Fibroblast of lung (primary cell): Measurements from ENCODE around the gene ALOX12. TPM values are rescaled to one million over a fixed set of nuclear protein-coding genes. Genes with fewer than 3 reads are reported as not detected.
"Not testable (repeated sequence)": the region's sequence is repeated elsewhere in the genome, so short reads cannot be mapped to it uniquely, and the experiment has no call there.

Source experiments
- DNase-seq, 2 donors: peaks; one replicate each; pipeline versions ENCODE4 v3.0.0 to v3.0.0-alpha.2; 2010; ENCODE audit warnings: low read depth in 2 of 2
- H2AFZ ChIP-seq: 2 replicates; pipeline ENCODE4 v1.5.1; 2012; ENCODE audit warnings: low read length, control low read depth, inconsistent platforms
- H3K27ac ChIP-seq: 2 replicates; pipeline ENCODE4 v1.5.1; 2011; ENCODE audit warnings: low read length, control low read depth; ENCODE audit not compliant: insufficient read depth
- H3K27me3 ChIP-seq: 2 replicates; pipeline ENCODE4 v1.5.1; 2011; ENCODE audit warnings: mild to moderate bottlenecking, low read length; ENCODE audit not compliant: control insufficient read depth, insufficient read depth
- H3K36me3 ChIP-seq: 2 replicates; pipeline ENCODE4 v1.5.1; 2011; ENCODE audit warnings: low read length; ENCODE audit not compliant: control insufficient read depth, insufficient read depth
- H3K4me1 ChIP-seq: 2 replicates; pipeline ENCODE4 v1.5.1; 2011; ENCODE audit warnings: low read length; ENCODE audit not compliant: control insufficient read depth, insufficient read depth; ENCODE audit errors: extremely low read depth
- H3K4me2 ChIP-seq: 2 replicates; pipeline ENCODE4 v1.5.1; 2011; ENCODE audit warnings: low read length, control low read depth; ENCODE audit not compliant: insufficient read depth; ENCODE audit errors: extremely low read depth
- H3K4me3 ChIP-seq, 4 experiments: fragments of 200-600 bp in 1 of 4; sonication (generic) in 1 of 4; replicated peaks in 1 of 4; 2 replicates each; pipeline ENCODE4 v1.5.1; 2011 to 2016; ENCODE audit warnings: low read length in 4 of 4, low read depth in 3 of 4, mild to moderate bottlenecking in 3 of 4, control low read depth in 2 of 4, inconsistent platforms in 1 of 4, mixed read lengths in 1 of 4; ENCODE audit not compliant: insufficient read depth in 1 of 4; ENCODE audit errors: control extremely low read depth in 1 of 4
- H3K79me2 ChIP-seq: 2 replicates; pipeline ENCODE4 v1.5.1; 2012; ENCODE audit warnings: mild to moderate bottlenecking, low read length, inconsistent platforms; ENCODE audit not compliant: control insufficient read depth, insufficient read depth
- H3K9ac ChIP-seq: 2 replicates; pipeline ENCODE4 v1.5.1; 2011; ENCODE audit warnings: mild to moderate bottlenecking, low read length, control low read depth; ENCODE audit not compliant: insufficient read depth
- H3K9me3 ChIP-seq: 2 replicates; pipeline ENCODE4 v1.5.1; 2012; ENCODE audit warnings: low read depth, low read length; ENCODE audit not compliant: control insufficient read depth, insufficient read depth
- H4K20me1 ChIP-seq: 2 replicates; pipeline ENCODE4 v1.5.1; 2011; ENCODE audit warnings: low read length; ENCODE audit not compliant: control insufficient read depth, insufficient read depth; ENCODE audit errors: extremely low read depth
- CTCF ChIP-seq, 2 donors: IDR thresholded peaks in 1 of 2; conservative IDR thresholded peaks in 1 of 2; 1 replicate in 1 of 2; 2 replicates in 1 of 2; pipeline ENCODE4 v1.5.1; 2011 to 2012; ENCODE audit warnings: low read length in 2 of 2, control low read depth in 1 of 2, inconsistent platforms in 1 of 2, low read depth in 1 of 2, mild to moderate bottlenecking in 1 of 2
- EZH2 ChIP-seq: IDR thresholded peaks from 2 replicates; pipeline ENCODE4 v1.5.1; 2012; ENCODE audit warnings: low read length, control low read depth, mild to moderate bottlenecking; ENCODE audit errors: missing control alignments
- polyA plus RNA-seq, 2 donors: library from polyadenylated mRNA; depleted of rRNA in 1 of 2; stranded (reverse) in 1 of 2; unstranded in 1 of 2; fragments of >200 nt; gene quantifications; 2 replicates each; pipeline ENCODE4 v1.2.1, GENCODE V29; 2011 to 2012; ENCODE audit warnings: missing spikeins in 1 of 2
- total RNA-seq: library from RNA; depleted of rRNA; stranded (reverse); fragments of >200 nt; gene quantifications from 2 replicates; pipeline ENCODE4 v1.2.1, GENCODE V29; 2014

ALOX12 gene
- total and polyA plus RNA-seq, 2 donors (not counting 1 experiment from before 2014, with no cell fraction given), result 0.06 to 0.17 TPM

GRCh38 chr17:6948976-6949375 lies 46.9 kb upstream of the ALOX12 start:
- H3K27ac ChIP-seq, result no peak overlapping the region
- no peak overlapping the region for H2AFZ ChIP-seq
- no peak overlapping the region for H3K4me2 ChIP-seq

DNA sequence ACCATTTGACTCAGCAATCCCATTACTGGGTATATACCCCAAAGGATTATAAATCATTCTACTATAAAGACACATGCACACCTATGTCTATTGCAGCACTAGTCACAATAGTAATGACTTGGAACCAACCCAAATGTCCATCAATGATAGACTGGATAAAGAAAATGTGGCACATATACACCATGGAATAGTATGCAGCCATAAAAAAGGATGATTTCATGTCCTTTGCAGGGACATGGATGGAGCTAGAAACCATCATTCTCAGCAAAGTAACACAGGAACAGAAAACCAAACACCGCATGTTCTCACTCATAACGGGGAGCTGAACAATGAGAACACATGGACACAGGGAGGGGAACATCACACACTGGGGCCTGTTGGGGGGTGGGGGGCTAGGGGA lies 44.9 kb upstream of the ALOX12 start:
- not testable (repeated sequence) for H3K27me3 ChIP-seq

More at GRCh38 chr17:6948976-6949375, 46.9 kb upstream of the ALOX12 start:
- H3K4me1 ChIP-seq, result no peaks in the 10 kb centered on the region
- H3K9ac ChIP-seq, result no peak overlapping the region
- DNase-seq, result no peak
- H4K20me1 ChIP-seq, result no peaks in the 10 kb centered on the region
- H3K4me3 ChIP-seq, result no peak overlapping the region
- no peaks in the 10 kb centered on the region for H3K79me2 ChIP-seq
- no peak for TF ChIP-seq EZH2
- TF ChIP-seq CTCF (conservative IDR thresholded peaks at IDR 0.05 in 1 of 2, IDR thresholded peaks at IDR 0.05 in 1 of 2; ENCODE audit: low read depth in 1 of 2, low read length in 2 of 2), result no peak
- H3K9me3 ChIP-seq, result no peaks in the 10 kb centered on the region
- no peaks in the 10 kb centered on the region for H3K36me3 ChIP-seq
- no peaks in the 10 kb centered on the region for H3K27me3 ChIP-seq

GRCh38 chr17:6953689-6954088 lies 42.2 kb upstream of the ALOX12 start:
- no peaks in the 10 kb centered on the region for H3K4me1 ChIP-seq
- no peaks in the 10 kb centered on the region for H3K36me3 ChIP-seq
- no peak overlapping the region for H2AFZ ChIP-seq
- no peak overlapping the region for H3K27ac ChIP-seq
- no peaks in the 10 kb centered on the region for H3K27me3 ChIP-seq
- no peak overlapping the region for H3K4me3 ChIP-seq
- H3K79me2 ChIP-seq, result no peaks in the 10 kb centered on the region
- H3K9ac ChIP-seq, result no peak overlapping the region
- H3K4me2 ChIP-seq, result no peak overlapping the region
- H3K9me3 ChIP-seq, result no peaks in the 10 kb centered on the region
- H4K20me1 ChIP-seq, result no peaks in the 10 kb centered on the region
- no peak for DNase-seq
- TF ChIP-seq CTCF (conservative IDR thresholded peaks at IDR 0.05 in 1 of 2, IDR thresholded peaks at IDR 0.05 in 1 of 2; ENCODE audit: low read depth in 1 of 2, low read length in 2 of 2), result no peak
- no peak for TF ChIP-seq EZH2

More for the DNA sequence above, 44.9 kb upstream of the ALOX12 start:
- not testable (repeated sequence) for H3K4me1 ChIP-seq, H3K4me3 ChIP-seq, H2AFZ ChIP-seq, H4K20me1 ChIP-seq, H3K27ac ChIP-seq, H3K9me3 ChIP-seq, H3K9ac ChIP-seq, H3K36me3 ChIP-seq, DNase-seq, H3K79me2 ChIP-seq, H3K4me2 ChIP-seq
